KBM-7 (cell line): ENCODE results near the gene CHCHD4.

Experiments used
- DNase-seq: peaks from one replicate; pipeline ENCODE4 v3.0.0-alpha.2; 2015
- in situ Hi-C: fragments of 300-500 bp; cut with MboI; formaldehyde crosslinking; loops from 2 replicates; pipeline ENCODE4 v1.14.3; 2020; ENCODE audit warnings: low sequenced_read_pairs, low pct_unique_long_range_greater_than_20kb, mixed read lengths

The CHCHD4 gene

GRCh38 chr3:14138878-14139655 is 14.4 kb upstream of the CHCHD4 start:
- no peak for DNase-seq
- in situ Hi-C loops = no loop called here

- in situ Hi-C loops = no loop called here
- no peak for DNase-seq
These were observed 13.6 kb upstream of the CHCHD4 start for GRCh38 chr3:14138109-14138877.

GRCh38 chr3:14137445-14137844 is 12.8 kb upstream of the CHCHD4 start:
- in situ Hi-C loops = no loop called here
- DNase-seq = no peak

GRCh38 chr3:14137004-14137403 is 12.3 kb upstream of the CHCHD4 start:
- DNase-seq = no peak

GRCh38 chr3:14135581-14135980 is 10.9 kb upstream of the CHCHD4 start:
- in situ Hi-C loops = no loop called here
- DNase-seq = no peak

More at GRCh38 chr3:14137004-14137403, 12.3 kb upstream of the CHCHD4 start:
- in situ Hi-C loops = no loop called here

- no peak for DNase-seq
- in situ Hi-C loops = no loop called here
These were observed 9.6 kb upstream of the CHCHD4 start for GRCh38 chr3:14134291-14134690.

- DNase-seq = no peak
- in situ Hi-C loops = no loop called here
These were observed 9.2 kb upstream of the CHCHD4 start for GRCh38 chr3:14133876-14134275.

- in situ Hi-C loops = no loop called here
- DNase-seq = no peak
These were observed 8.6 kb upstream of the CHCHD4 start for GRCh38 chr3:14133188-14133800.

GRCh38 chr3:14132689-14133088 is 8.0 kb upstream of the CHCHD4 start:
- no peak for DNase-seq
- in situ Hi-C loops = no loop called here

- in situ Hi-C loops = no loop called here
- DNase-seq = no peak
These were observed 7.5 kb upstream of the CHCHD4 start for GRCh38 chr3:14132120-14132519.

- no peak for DNase-seq
- in situ Hi-C loops = no loop called here
These were observed 6.5 kb upstream of the CHCHD4 start for GRCh38 chr3:14131134-14131533.

GRCh38 chr3:14130707-14131106 is 6.0 kb upstream of the CHCHD4 start:
- no peak for DNase-seq
- in situ Hi-C loops = no loop called here

GRCh38 chr3:14130230-14130629 is 5.6 kb upstream of the CHCHD4 start:
- in situ Hi-C loops = no loop called here
- no peak for DNase-seq

- DNase-seq = no peak
- in situ Hi-C loops = no loop called here
These were observed 4.6 kb upstream of the CHCHD4 start for GRCh38 chr3:14129296-14129695.

- DNase-seq = no peak
- in situ Hi-C loops = no loop called here
These were observed 4.1 kb upstream of the CHCHD4 start for GRCh38 chr3:14128724-14129123.

- no peak for DNase-seq
- in situ Hi-C loops = no loop called here
These were observed 3.0 kb upstream of the CHCHD4 start for GRCh38 chr3:14127516-14128161.

GRCh38 chr3:14126887-14127505 is 2.3 kb upstream of the CHCHD4 start:
- DNase-seq = no peak
- in situ Hi-C loops = no loop called here

- in situ Hi-C loops = no loop called here
- DNase-seq = no peak
These were observed 1.6 kb upstream of the CHCHD4 start for GRCh38 chr3:14126017-14126886.
